HEK293 (cell line): ENCODE results near the gene CCDC38.

Source experiments
- CTCF ChIA-PET: fragments of 350-600 bp; formaldehyde crosslinking; extraction: SDS; loops from one replicate; lab custom pipeline; 2021; ENCODE audit warnings: antibody characterized with exemption; lab: Yijun Ruan, JAX
- POLR2A ChIA-PET: fragments of 300-600 bp; formaldehyde crosslinking; extraction: SDS; loops from one replicate; lab custom pipeline; 2020; ENCODE audit warnings: antibody characterized with exemption, inconsistent platforms; lab: Yijun Ruan, JAX
- H3K27ac ChIP-seq: fragments of 200-500 bp; sonication (Bioruptor generic); 2 replicates; pipeline ENCODE4 v1.5.1; 2014; ENCODE audit warnings: low read depth, low read length, control low read depth, inconsistent platforms; ENCODE audit errors: extremely low read depth
- H3K36me3 ChIP-seq, 2 experiments: fragments of 200-500 bp in 1 of 2; sonication (Bioruptor generic) in 1 of 2; 1 replicate in 1 of 2; 2 replicates in 1 of 2; pipeline ENCODE4 v1.5.1; 2014 to 2017; ENCODE audit warnings: inconsistent platforms in 2 of 2, low read length in 2 of 2; ENCODE audit not compliant: control insufficient read depth in 2 of 2, insufficient read depth in 1 of 2
- H3K4me1 ChIP-seq: fragments of 200-500 bp; sonication (Bioruptor generic); 2 replicates; pipeline ENCODE4 v1.5.1; 2014; ENCODE audit warnings: mild to moderate bottlenecking, low read length, inconsistent platforms; ENCODE audit not compliant: control insufficient read depth, insufficient read depth
- H3K4me3 ChIP-seq: 2 replicates; pipeline ENCODE4 v1.5.1; 2011; ENCODE audit warnings: low read depth, mild to moderate bottlenecking, control low read depth, low read length, moderate library complexity
- H3K9me3 ChIP-seq: fragments of 200-500 bp; sonication (Bioruptor generic); 2 replicates; pipeline ENCODE4 v1.5.1; 2014; ENCODE audit warnings: low read depth, low read length, inconsistent platforms; ENCODE audit not compliant: control insufficient read depth, insufficient read depth
- BCL11A ChIP-seq: fragments of 450-650 bp; formaldehyde crosslinking; IDR thresholded peaks from 2 replicates; pipeline ENCODE4 v1.5.1; 2016; ENCODE audit warnings: low read depth, missing biosample characterization, missing genetic modification characterization
- FEZF1 ChIP-seq: fragments of 450-650 bp; formaldehyde crosslinking; IDR thresholded peaks from 2 replicates; pipeline ENCODE4 v1.5.1; 2016; ENCODE audit warnings: missing biosample characterization, missing genetic modification characterization
- GLI4 ChIP-seq: fragments of 450-650 bp; formaldehyde crosslinking; IDR thresholded peaks from 2 replicates; pipeline ENCODE4 v1.5.1; 2016; ENCODE audit warnings: missing biosample characterization, missing genetic modification characterization
- GLIS2 ChIP-seq: fragments of 450-650 bp; formaldehyde crosslinking; IDR thresholded peaks from 2 replicates; pipeline ENCODE4 v1.5.1; 2016; ENCODE audit warnings: missing biosample characterization, missing genetic modification characterization
- HOXC10 ChIP-seq: sonication (generic); formaldehyde crosslinking; IDR thresholded peaks from 2 replicates; pipeline ENCODE4 v1.8.1; 2023; ENCODE audit warnings: mild to moderate bottlenecking, missing genetic modification reagents
- HOXD13 ChIP-seq: sonication (generic); formaldehyde crosslinking; IDR thresholded peaks from 2 replicates; pipeline ENCODE4 v1.8.0; 2022; ENCODE audit warnings: missing genetic modification reagents, borderline replicate concordance
- IKZF3 ChIP-seq: fragments of 450-650 bp; IDR thresholded peaks from 2 replicates; pipeline ENCODE4 v1.5.0; 2018; ENCODE audit warnings: missing biosample characterization, mild to moderate bottlenecking, missing genetic modification characterization, moderate library complexity
- KLF9 ChIP-seq: fragments of 450-650 bp; formaldehyde crosslinking; IDR thresholded peaks from 2 replicates; pipeline ENCODE4 v1.5.1; 2016; ENCODE audit warnings: missing biosample characterization, missing genetic modification characterization, low read depth
- SP2 ChIP-seq: fragments of 450-650 bp; formaldehyde crosslinking; IDR thresholded peaks from 2 replicates; pipeline ENCODE4 v1.5.1; 2016; ENCODE audit warnings: missing biosample characterization, missing genetic modification characterization
- TRIM28 ChIP-seq: IDR thresholded peaks from 2 replicates; pipeline ENCODE4 v1.6.1; 2011; ENCODE audit warnings: low read length, control low read depth, borderline replicate concordance
- WT1 ChIP-seq: fragments of 450-650 bp; formaldehyde crosslinking; IDR thresholded peaks from 2 replicates; pipeline ENCODE4 v1.5.1; 2016; ENCODE audit warnings: missing biosample characterization, missing genetic modification characterization
- ZBTB1 ChIP-seq: fragments of 450-650 bp; formaldehyde crosslinking; IDR thresholded peaks from 2 replicates; pipeline ENCODE4 v1.5.1; 2016; ENCODE audit warnings: missing biosample characterization, missing genetic modification characterization
- ZBTB20 ChIP-seq: fragments of 450-650 bp; formaldehyde crosslinking; IDR thresholded peaks from 2 replicates; pipeline ENCODE4 v1.5.1; 2016; ENCODE audit warnings: missing biosample characterization, missing genetic modification characterization
- ZBTB48 ChIP-seq: fragments of 450-650 bp; formaldehyde crosslinking; IDR thresholded peaks from 2 replicates; pipeline ENCODE4 v1.5.1; 2016; ENCODE audit warnings: missing biosample characterization, missing genetic modification characterization
- ZBTB7A ChIP-seq: fragments of 450-650 bp; formaldehyde crosslinking; IDR thresholded peaks from 2 replicates; pipeline ENCODE4 v1.5.1; 2016; ENCODE audit warnings: low read depth, missing biosample characterization, missing genetic modification characterization
- ZBTB8A ChIP-seq: fragments of 450-650 bp; formaldehyde crosslinking; IDR thresholded peaks from 2 replicates; pipeline ENCODE4 v1.5.1; 2016; ENCODE audit warnings: missing biosample characterization, missing genetic modification characterization
- ZEB2 ChIP-seq: fragments of 450-650 bp; formaldehyde crosslinking; IDR thresholded peaks from 2 replicates; pipeline ENCODE4 v1.5.1; 2016; ENCODE audit warnings: missing biosample characterization, missing genetic modification characterization
- ZFHX2 ChIP-seq: fragments of 450-650 bp; formaldehyde crosslinking; conservative IDR thresholded peaks from 2 replicates; pipeline ENCODE4 v1.5.1; 2016; ENCODE audit warnings: missing biosample characterization, missing genetic modification characterization
- ZFP3 ChIP-seq: fragments of 450-650 bp; formaldehyde crosslinking; IDR thresholded peaks from 2 replicates; pipeline ENCODE4 v1.5.1; 2016; ENCODE audit warnings: low read depth, missing biosample characterization, missing genetic modification characterization
- ZNF132 ChIP-seq: fragments of 450-650 bp; formaldehyde crosslinking; IDR thresholded peaks from 2 replicates; pipeline ENCODE4 v1.5.1; 2017; ENCODE audit warnings: missing biosample characterization, missing genetic modification characterization, borderline replicate concordance
- ZNF23 ChIP-seq: fragments of 450-650 bp; formaldehyde crosslinking; IDR thresholded peaks from 2 replicates; pipeline ENCODE4 v1.5.1; 2016; ENCODE audit warnings: missing biosample characterization, missing genetic modification characterization, borderline replicate concordance
- ZNF248 ChIP-seq: fragments of 450-650 bp; formaldehyde crosslinking; IDR thresholded peaks from 2 replicates; pipeline ENCODE4 v1.5.1; 2017; ENCODE audit warnings: missing biosample characterization, missing genetic modification characterization
- ZNF335 ChIP-seq: fragments of 450-650 bp; formaldehyde crosslinking; conservative IDR thresholded peaks from 2 replicates; pipeline ENCODE4 v1.5.1; 2016; ENCODE audit warnings: missing biosample characterization, missing genetic modification characterization
- ZNF394 ChIP-seq: fragments of 450-650 bp; formaldehyde crosslinking; IDR thresholded peaks from 2 replicates; pipeline ENCODE4 v1.5.1; 2016; ENCODE audit warnings: missing biosample characterization, missing genetic modification characterization, mild to moderate bottlenecking, moderate library complexity, borderline replicate concordance
- ZNF521 ChIP-seq: fragments of 450-650 bp; formaldehyde crosslinking; IDR thresholded peaks from 2 replicates; pipeline ENCODE4 v1.5.1; 2017; ENCODE audit warnings: missing biosample characterization, mild to moderate bottlenecking, missing genetic modification characterization
- ZNF548 ChIP-seq: fragments of 450-650 bp; formaldehyde crosslinking; IDR thresholded peaks from 2 replicates; pipeline ENCODE4 v1.5.1; 2016; ENCODE audit warnings: missing biosample characterization, missing genetic modification characterization
- ZNF558 ChIP-seq: fragments of 450-650 bp; formaldehyde crosslinking; IDR thresholded peaks from 2 replicates; pipeline ENCODE4 v1.5.1; 2016; ENCODE audit warnings: missing biosample characterization, missing genetic modification characterization
- ZNF560 ChIP-seq: fragments of 450-650 bp; formaldehyde crosslinking; IDR thresholded peaks from 2 replicates; pipeline ENCODE4 v1.5.1; 2017; ENCODE audit warnings: missing biosample characterization, missing genetic modification characterization, borderline replicate concordance
- ZNF776 ChIP-seq: fragments of 450-650 bp; formaldehyde crosslinking; IDR thresholded peaks from 2 replicates; pipeline ENCODE4 v1.5.0; 2017; ENCODE audit warnings: missing biosample characterization, missing genetic modification characterization, borderline replicate concordance
- ZNF785 ChIP-seq: fragments of 450-650 bp; formaldehyde crosslinking; IDR thresholded peaks from 2 replicates; pipeline ENCODE4 v1.5.1; 2016; ENCODE audit warnings: missing biosample characterization, missing genetic modification characterization
- ZSCAN23 ChIP-seq: fragments of 450-650 bp; formaldehyde crosslinking; IDR thresholded peaks from 2 replicates; pipeline ENCODE4 v1.5.1; 2016; ENCODE audit warnings: missing biosample characterization, missing genetic modification characterization
- ZSCAN30 ChIP-seq: fragments of 450-650 bp; IDR thresholded peaks from 2 replicates; pipeline ENCODE4 v1.5.1; 2018; ENCODE audit warnings: missing biosample characterization, mild to moderate bottlenecking, missing genetic modification characterization, moderate library complexity
- TF ChIP-seq, protein P1 (sequence below): fragments of 450-650 bp; formaldehyde crosslinking; IDR thresholded peaks from 2 replicates; pipeline ENCODE4 v1.5.1; 2016; ENCODE audit warnings: missing biosample characterization, missing genetic modification characterization
- TF ChIP-seq, protein P2 (sequence below): IDR thresholded peaks from 2 replicates; pipeline ENCODE4 v1.6.1; 2011; ENCODE audit warnings: mild to moderate bottlenecking, low read depth, low read length, borderline replicate concordance
- TF ChIP-seq, protein P3 (sequence below): fragments of 450-650 bp; formaldehyde crosslinking; IDR thresholded peaks from 2 replicates; pipeline ENCODE4; 2016; ENCODE audit warnings: missing biosample characterization, missing genetic modification characterization

CCDC38 gene

DNA sequence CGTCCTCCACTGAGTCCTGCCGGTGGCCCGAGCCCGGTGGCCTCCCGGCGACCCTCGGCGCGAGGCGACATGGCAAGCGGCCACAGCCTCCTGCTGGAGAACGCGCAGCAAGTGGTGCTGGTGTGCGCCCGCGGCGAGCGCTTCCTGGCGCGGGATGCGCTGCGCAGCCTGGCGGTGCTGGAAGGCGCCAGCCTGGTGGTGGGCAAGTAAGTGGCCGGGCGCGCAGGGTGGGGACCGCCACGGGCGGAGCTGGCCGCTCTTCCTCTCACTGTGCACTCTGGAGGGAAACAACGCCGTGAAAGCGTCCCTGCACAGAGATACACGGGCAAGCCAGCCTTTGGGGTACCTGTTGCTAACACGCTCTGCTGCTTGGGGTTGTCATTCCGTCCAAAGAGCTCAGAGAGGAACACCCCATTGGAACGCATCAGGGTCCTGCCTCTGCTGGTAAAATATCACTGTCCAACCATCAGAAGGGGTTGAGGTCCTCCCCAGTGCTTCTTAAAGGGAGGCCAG lies 972 bp upstream of the CCDC38 start, which contains the start of gene AMDHD1:
AMDHD1 (plus strand) TSS at position 2 of the 513 bp plus-strand sequence; CDS start at position 70, 68 bp downstream.
- Histone ChIP-seq H3K9me3 (no peaks in the 10 kb centered on the region), H3K4me3 (peak within 1 kb of the TSS; percentile 66), H3K4me1 (peaks cover 3% of the 10 kb centered on the region; the same call in 1 of the 2 replicates), H3K36me3 (no peaks in the 10 kb centered on the region), H3K27ac (peak within 1 kb of the TSS; percentile 77)
- POLR2A ChIA-PET = interaction anchor here (0.7 to 1.7 kb wide), 2 partner anchors 8 to 93 kb away, joined by 3 to 4 read pairs; no protein-coding TSS in a partner anchor
- CTCF ChIA-PET = interaction anchor here (0.6 to 2.9 kb wide), 5 partner anchors 12 to 1285 kb away, joined by 3 to 17 read pairs (median 6); no protein-coding TSS in a partner anchor
- TF ChIP-seq ZEB2 (tag by site-specific recombination) (no peak), ZNF248 (no peak), ZNF521 (no peak), ZNF548 (tag by site-specific recombination) (no peak), GLIS2 (tag by site-specific recombination) (peak; percentile 69), GLI4 (tag by site-specific recombination) (no peak), ZNF560 (tag by site-specific recombination) (no peak), HOXD13 (no peak), ZNF558 (no peak), WT1 (no peak), ZBTB20 (tag by site-specific recombination) (peak; percentile 19; the same call in 1 of the 2 replicates), ZNF23 (tag by site-specific recombination) (no peak), SP2 (tag by site-specific recombination) (no peak), ZNF776 (tag by site-specific recombination) (no peak), ZBTB48 (tag by site-specific recombination) (no peak), TRIM28 (no peak), ZSCAN30 (tag by site-specific recombination) (peak; percentile 40; the same call in 1 of the 2 replicates), FEZF1 (tag by site-specific recombination) (no peak), KLF9 (tag by site-specific recombination) (no peak), HOXC10 (CRISPR knock-in tag) (no peak), ZNF132 (tag by site-specific recombination) (no peak), ZNF394 (tag by site-specific recombination) (no peak), ZBTB7A (tag by site-specific recombination) (no peak), ZBTB1 (tag by site-specific recombination) (no peak), IKZF3 (no peak), ZFP3 (tag by site-specific recombination) (no peak), ZNF335 (tag by site-specific recombination) (0 out of 2 replicates have a peak, but pooled peaks have one; percentile 8), ZFHX2 (tag by site-specific recombination) (no peak), ZSCAN23 (tag by site-specific recombination) (no peak), ZNF785 (no peak), BCL11A (tag by site-specific recombination) (no peak), ZBTB8A (tag by site-specific recombination) (peak; percentile 95)
- TF ChIP-seq, protein P1, sequence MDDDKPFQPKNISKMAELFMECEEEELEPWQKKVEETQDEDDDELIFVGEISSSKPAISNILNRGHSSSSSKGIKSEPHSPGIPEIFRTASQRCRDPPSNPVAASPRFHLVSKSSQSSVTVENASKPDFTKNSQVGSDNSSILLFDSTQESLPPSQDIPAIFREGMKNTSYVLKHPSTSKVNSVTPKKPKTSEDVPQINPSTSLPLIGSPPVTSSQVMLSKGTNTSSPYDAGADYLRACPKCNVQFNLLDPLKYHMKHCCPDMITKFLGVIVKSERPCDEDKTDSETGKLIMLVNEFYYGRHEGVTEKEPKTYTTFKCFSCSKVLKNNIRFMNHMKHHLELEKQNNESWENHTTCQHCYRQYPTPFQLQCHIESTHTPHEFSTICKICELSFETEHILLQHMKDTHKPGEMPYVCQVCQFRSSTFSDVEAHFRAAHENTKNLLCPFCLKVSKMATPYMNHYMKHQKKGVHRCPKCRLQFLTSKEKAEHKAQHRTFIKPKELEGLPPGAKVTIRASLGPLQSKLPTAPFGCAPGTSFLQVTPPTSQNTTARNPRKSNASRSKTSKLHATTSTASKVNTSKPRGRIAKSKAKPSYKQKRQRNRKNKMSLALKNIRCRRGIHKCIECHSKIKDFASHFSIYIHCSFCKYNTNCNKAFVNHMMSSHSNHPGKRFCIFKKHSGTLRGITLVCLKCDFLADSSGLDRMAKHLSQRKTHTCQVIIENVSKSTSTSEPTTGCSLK (tag by site-specific recombination) = no peak
- TF ChIP-seq, protein P2, sequence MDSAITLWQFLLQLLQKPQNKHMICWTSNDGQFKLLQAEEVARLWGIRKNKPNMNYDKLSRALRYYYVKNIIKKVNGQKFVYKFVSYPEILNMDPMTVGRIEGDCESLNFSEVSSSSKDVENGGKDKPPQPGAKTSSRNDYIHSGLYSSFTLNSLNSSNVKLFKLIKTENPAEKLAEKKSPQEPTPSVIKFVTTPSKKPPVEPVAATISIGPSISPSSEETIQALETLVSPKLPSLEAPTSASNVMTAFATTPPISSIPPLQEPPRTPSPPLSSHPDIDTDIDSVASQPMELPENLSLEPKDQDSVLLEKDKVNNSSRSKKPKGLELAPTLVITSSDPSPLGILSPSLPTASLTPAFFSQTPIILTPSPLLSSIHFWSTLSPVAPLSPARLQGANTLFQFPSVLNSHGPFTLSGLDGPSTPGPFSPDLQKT = no peak
- TF ChIP-seq, protein P3, sequence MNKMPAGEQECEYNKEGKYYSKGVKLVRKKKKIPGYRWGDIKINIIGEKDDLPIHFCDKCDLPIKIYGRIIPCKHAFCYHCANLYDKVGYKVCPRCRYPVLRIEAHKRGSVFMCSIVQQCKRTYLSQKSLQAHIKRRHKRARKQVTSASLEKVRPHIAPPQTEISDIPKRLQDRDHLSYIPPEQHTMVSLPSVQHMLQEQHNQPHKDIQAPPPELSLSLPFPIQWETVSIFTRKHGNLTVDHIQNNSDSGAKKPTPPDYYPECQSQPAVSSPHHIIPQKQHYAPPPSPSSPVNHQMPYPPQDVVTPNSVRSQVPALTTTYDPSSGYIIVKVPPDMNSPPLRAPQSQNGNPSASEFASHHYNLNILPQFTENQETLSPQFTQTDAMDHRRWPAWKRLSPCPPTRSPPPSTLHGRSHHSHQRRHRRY (tag by site-specific recombination) = no peak
